Peyer's patch (tissue), 4 donors: ENCODE data around the gene KIF26B.

ENCODE experiments used
- POLR2A ChIP-seq, 2 donors: fragments of 450-650 bp; IDR thresholded peaks; one replicate each; pipeline ENCODE4 v1.5.1; 2017; ENCODE audit warnings: antibody characterized with exemption in 2 of 2, mild to moderate bottlenecking in 2 of 2, moderate library complexity in 2 of 2
- TF ChIP-seq, protein P1 (sequence below), 6 experiments: fragments of 450-650 bp in 4 of 6; fragments of 200-600 bp in 2 of 6; sonication (generic) in 1 of 6; IDR thresholded peaks; one replicate each; pipeline ENCODE4 v1.5.1; 2017 to 2019; ENCODE audit warnings: antibody characterized with exemption in 6 of 6, mild to moderate bottlenecking in 3 of 6, moderate library complexity in 1 of 6

DNA sequence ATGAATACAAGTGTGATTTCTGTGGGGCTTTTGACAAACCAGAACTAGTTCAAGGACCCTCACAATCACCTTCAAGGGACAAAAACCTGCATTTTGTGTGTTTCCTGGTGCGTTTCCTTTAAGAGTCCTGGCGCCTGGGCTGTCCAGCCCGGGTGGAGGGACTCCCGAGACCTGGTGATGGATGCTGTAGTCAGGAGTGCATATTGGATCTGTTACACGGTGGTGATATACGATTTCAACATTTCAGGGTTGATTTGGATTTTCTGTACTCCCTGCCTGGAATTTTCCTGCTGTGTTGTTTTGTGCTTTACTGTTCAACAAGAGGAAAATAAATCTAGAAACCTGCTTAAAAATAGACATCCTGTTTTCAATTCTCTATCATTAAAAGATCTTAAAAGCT, 162.0 kb downstream of the KIF26B start:
- no peak for TF ChIP-seq POLR2A (IDR thresholded peaks at IDR 0.05)
- TF ChIP-seq, protein P1, sequence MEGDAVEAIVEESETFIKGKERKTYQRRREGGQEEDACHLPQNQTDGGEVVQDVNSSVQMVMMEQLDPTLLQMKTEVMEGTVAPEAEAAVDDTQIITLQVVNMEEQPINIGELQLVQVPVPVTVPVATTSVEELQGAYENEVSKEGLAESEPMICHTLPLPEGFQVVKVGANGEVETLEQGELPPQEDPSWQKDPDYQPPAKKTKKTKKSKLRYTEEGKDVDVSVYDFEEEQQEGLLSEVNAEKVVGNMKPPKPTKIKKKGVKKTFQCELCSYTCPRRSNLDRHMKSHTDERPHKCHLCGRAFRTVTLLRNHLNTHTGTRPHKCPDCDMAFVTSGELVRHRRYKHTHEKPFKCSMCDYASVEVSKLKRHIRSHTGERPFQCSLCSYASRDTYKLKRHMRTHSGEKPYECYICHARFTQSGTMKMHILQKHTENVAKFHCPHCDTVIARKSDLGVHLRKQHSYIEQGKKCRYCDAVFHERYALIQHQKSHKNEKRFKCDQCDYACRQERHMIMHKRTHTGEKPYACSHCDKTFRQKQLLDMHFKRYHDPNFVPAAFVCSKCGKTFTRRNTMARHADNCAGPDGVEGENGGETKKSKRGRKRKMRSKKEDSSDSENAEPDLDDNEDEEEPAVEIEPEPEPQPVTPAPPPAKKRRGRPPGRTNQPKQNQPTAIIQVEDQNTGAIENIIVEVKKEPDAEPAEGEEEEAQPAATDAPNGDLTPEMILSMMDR (IDR thresholded peaks at IDR 0.05), result no peak
